GM19463 (cell line): Measurements from ENCODE around the gene CD320.
"Not testable (repeated sequence)": the region's sequence is repeated elsewhere in the genome, so short reads cannot be mapped to it uniquely, and the experiment has no call there.

Source experiments
- ATAC-seq: cut with Tn5 transposase; IDR thresholded peaks from one replicate; pipeline ENCODE4 v1.9.1; 2021; ENCODE audit warnings: mild to moderate bottlenecking, moderate library complexity; ENCODE audit not compliant: unreplicated experiment

The CD320 gene

GRCh38 chr19:8310342-8311055 is 2.3 kb upstream of the CD320 start:
- no peak for ATAC-seq

GRCh38 chr19:8308891-8309291 is 733 bp upstream of the CD320 start:
- ATAC-seq: no peak

- ATAC-seq: no peak
These were observed 676 bp downstream of the CD320 start for GRCh38 chr19:8307400-8307964.

- no peak for ATAC-seq
These were observed 1.7 kb downstream of the CD320 start for GRCh38 chr19:8306235-8307054.

- ATAC-seq: no peak
These were observed 2.4 kb downstream of the CD320 start for GRCh38 chr19:8305798-8306197.

GRCh38 chr19:8304841-8305621 is 3.1 kb downstream of the CD320 start:
- no peak for ATAC-seq

GRCh38 chr19:8302734-8303133 is 5.4 kb downstream of the CD320 start:
- ATAC-seq: no peak

GRCh38 chr19:8302357-8302691 is 5.8 kb downstream of the CD320 start:
- no peak for ATAC-seq

GRCh38 chr19:8291337-8291736 is 16.8 kb downstream of the CD320 start:
- not testable (repeated sequence) for ATAC-seq

GRCh38 chr19:8276508-8276907 is 31.6 kb downstream of the CD320 start:
- not testable (repeated sequence) for ATAC-seq

- no peak for ATAC-seq
These were observed 38.4 kb downstream of the CD320 start for GRCh38 chr19:8269724-8270123.

- no peak for ATAC-seq
These were observed 42.3 kb downstream of the CD320 start for GRCh38 chr19:8265872-8266271.

- ATAC-seq: not testable (repeated sequence)
These were observed 43.9 kb downstream of the CD320 start for GRCh38 chr19:8264248-8264647.

GRCh38 chr19:8262431-8262830 is 45.7 kb downstream of the CD320 start:
- ATAC-seq: no peak

- ATAC-seq: no peak
These were observed 46.3 kb downstream of the CD320 start for GRCh38 chr19:8261881-8262280.

- no peak for ATAC-seq
These were observed 46.8 kb downstream of the CD320 start for GRCh38 chr19:8261347-8261746.

GRCh38 chr19:8259922-8260247 is 48.3 kb downstream of the CD320 start:
- no peak for ATAC-seq

- no peak for ATAC-seq
These were observed 48.8 kb downstream of the CD320 start for GRCh38 chr19:8259142-8259921.

GRCh38 chr19:8257052-8257443 is 51.1 kb downstream of the CD320 start:
- no peak for ATAC-seq

GRCh38 chr19:8256276-8257051 is 51.7 kb downstream of the CD320 start:
- ATAC-seq: no peak
